Neural cell (in vitro differentiated cells): ENCODE results near the gene SCGB3A1. TPM values are rescaled to one million over a fixed set of nuclear protein-coding genes. Genes with fewer than 3 reads are reported as not detected.

Experiments
- H2AFZ ChIP-seq: fragments of 200-600, 300-800 bp; sonication (generic), shearing (Covaris generic); 2 replicates; pipeline ENCODE4 v1.6.0; 2014; ENCODE audit warnings: low read depth, mild to moderate bottlenecking, antibody characterized with exemption, low read length, moderate library complexity
- H3F3A ChIP-seq: fragments of 200-600 bp; shearing (Covaris generic); 2 replicates; pipeline ENCODE4 v1.6.1; 2016; ENCODE audit warnings: mild to moderate bottlenecking, moderate library complexity, mixed read lengths, antibody characterized with exemption, low read length; ENCODE audit not compliant: insufficient read depth, poor library complexity, severe bottlenecking
- H3K27ac ChIP-seq: fragments of 200-600, 300-800 bp; sonication (generic), shearing (Covaris generic); 2 replicates; pipeline ENCODE4 v1.5.1; 2014; ENCODE audit warnings: mild to moderate bottlenecking, low read length, moderate library complexity
- H3K27me3 ChIP-seq: fragments of 300-800, 200-600 bp; sonication (generic), shearing (Covaris generic); 2 replicates; pipeline ENCODE4 v1.6.0; 2014; ENCODE audit warnings: mild to moderate bottlenecking, low read depth, low read length, moderate library complexity; ENCODE audit not compliant: insufficient read depth
- H3K36me3 ChIP-seq: fragments of 300-800, 200-600 bp; sonication (generic), shearing (Covaris generic); 2 replicates; pipeline ENCODE4 v1.5.1; 2014; ENCODE audit warnings: mild to moderate bottlenecking, antibody characterized with exemption, low read length, moderate library complexity; ENCODE audit not compliant: insufficient read depth
- H3K4me2 ChIP-seq: fragments of 300-800, 200-600 bp; sonication (generic), shearing (Covaris generic); 2 replicates; pipeline ENCODE4 v1.6.0; 2014; ENCODE audit warnings: mild to moderate bottlenecking, low read length
- H3K4me3 ChIP-seq: fragments of 300-800, 200-600 bp; sonication (generic), shearing (Covaris generic); 2 replicates; pipeline ENCODE4 v1.5.1; 2014; ENCODE audit warnings: mild to moderate bottlenecking, low read length, moderate library complexity
- H3K79me2 ChIP-seq: fragments of 200-600 bp; shearing (Covaris generic); replicated peaks from 2 replicates; pipeline ENCODE4 v1.6.0; 2014; ENCODE audit warnings: mild to moderate bottlenecking, low read length, moderate library complexity; ENCODE audit not compliant: insufficient read depth
- H3K9ac ChIP-seq: fragments of 300-800, 200-600 bp; sonication (generic), shearing (Covaris generic); 2 replicates; pipeline ENCODE4 v1.6.1; 2016; ENCODE audit warnings: mild to moderate bottlenecking, low read length, mixed read lengths
- H3K9me2 ChIP-seq: fragments of 200-600 bp; shearing (Covaris generic); 2 replicates; pipeline ENCODE4 v1.6.1; 2016; ENCODE audit warnings: mild to moderate bottlenecking, low read length, mixed read lengths; ENCODE audit not compliant: insufficient read depth
- H3K9me3 ChIP-seq: fragments of 200-600, 300-800 bp; sonication (generic), shearing (Covaris generic); 2 replicates; pipeline ENCODE4 v1.6.1; 2016; ENCODE audit warnings: mild to moderate bottlenecking, mixed run types, low read length, moderate library complexity, mixed read lengths
- H4K20me1 ChIP-seq: fragments of 200-600 bp; shearing (Covaris generic); 2 replicates; pipeline ENCODE4 v1.6.1; 2016; ENCODE audit warnings: mild to moderate bottlenecking, mixed run types; ENCODE audit not compliant: insufficient read depth
- CTCF ChIP-seq: fragments of 450-650 bp; IDR thresholded peaks from 2 replicates; pipeline ENCODE4 v1.5.1; 2014; ENCODE audit warnings: antibody characterized with exemption, mild to moderate bottlenecking, moderate library complexity; ENCODE audit not compliant: poor library complexity, severe bottlenecking
- EP300 ChIP-seq: fragments of 450-650 bp; conservative IDR thresholded peaks from 2 replicates; pipeline ENCODE4 v1.6.1; 2014; ENCODE audit warnings: antibody characterized with exemption, mild to moderate bottlenecking, moderate library complexity; ENCODE audit not compliant: poor library complexity, severe bottlenecking
- EZH2 ChIP-seq: fragments of 200-600, 300-800 bp; shearing (Covaris generic), sonication (generic); IDR thresholded peaks from 2 replicates; pipeline ENCODE4 v1.6.1; 2014; ENCODE audit warnings: antibody characterized with exemption, low read length, borderline replicate concordance, mild to moderate bottlenecking; ENCODE audit not compliant: insufficient read depth, poor library complexity, severe bottlenecking
- MXI1 ChIP-seq: fragments of 450-650 bp; conservative IDR thresholded peaks from 2 replicates; pipeline ENCODE4 v1.6.1; 2014; ENCODE audit warnings: antibody characterized with exemption, mild to moderate bottlenecking; ENCODE audit not compliant: poor library complexity, severe bottlenecking
- POLR2AphosphoS5 ChIP-seq: IDR thresholded peaks from 2 replicates; pipeline ENCODE4 v1.6.1; 2012
- RAD21 ChIP-seq: fragments of 450-650 bp; conservative IDR thresholded peaks from 2 replicates; pipeline ENCODE4 v1.6.1; 2014; ENCODE audit warnings: antibody characterized with exemption, mild to moderate bottlenecking, moderate library complexity
- REST ChIP-seq: IDR thresholded peaks from 2 replicates; pipeline ENCODE4 v1.6.1; 2012; ENCODE audit warnings: borderline replicate concordance
- SMC3 ChIP-seq: fragments of 450-650 bp; conservative IDR thresholded peaks from 2 replicates; pipeline ENCODE4 v1.6.1; 2014; ENCODE audit warnings: antibody characterized with exemption, mild to moderate bottlenecking, moderate library complexity; ENCODE audit not compliant: poor library complexity
- TAF1 ChIP-seq: IDR thresholded peaks from 2 replicates; pipeline ENCODE4 v1.6.1; 2012; ENCODE audit warnings: low read depth
- polyA plus RNA-seq: library from polyadenylated mRNA; depleted of rRNA; stranded (reverse); fragments of >200 nt; gene quantifications from 2 replicates; pipeline ENCODE4 v1.2.3, GENCODE V29; 2014

The SCGB3A1 gene
- polyA plus RNA-seq, 1 donor from 2014 or later: not detected

- no peaks in the 10 kb centered on the region for H3K79me2 ChIP-seq
- H3K27ac ChIP-seq: no peak overlapping the region
- TF ChIP-seq SMC3 (no peak), EP300 (no peak), EZH2 (no peak), RAD21 (no peak), TAF1 (no peak), REST (no peak), MXI1 (no peak), CTCF (no peak), POLR2AphosphoS5 (no peak)
- H3K9me3 ChIP-seq: peaks cover 6% of the 10 kb centered on the region
- H3K27me3 ChIP-seq: peaks cover 27% of the 10 kb centered on the region
- no peaks in the 10 kb centered on the region for H3K36me3 ChIP-seq
- H4K20me1 ChIP-seq: no peaks in the 10 kb centered on the region
- H3K9me2 ChIP-seq: no peaks in the 10 kb centered on the region
- H3F3A ChIP-seq: no peaks in the 10 kb centered on the region
- H3K4me3 ChIP-seq: no peak overlapping the region
- no peak overlapping the region for H3K9ac ChIP-seq
- no peak overlapping the region for H3K4me2 ChIP-seq
- H2AFZ ChIP-seq: no peak overlapping the region
Measured at GRCh38 chr5:180586204-180586603, 5.1 kb downstream of the SCGB3A1 start.

GRCh38 chr5:180583738-180584137, 7.6 kb downstream of the SCGB3A1 start:
- Histone ChIP-seq H3K27ac (no peak overlapping the region), H2AFZ (no peak overlapping the region), H3K4me2 (no peak overlapping the region), H3F3A (no peaks in the 10 kb centered on the region), H3K79me2 (no peaks in the 10 kb centered on the region), H4K20me1 (no peaks in the 10 kb centered on the region), H3K36me3 (no peaks in the 10 kb centered on the region), H3K9me2 (no peaks in the 10 kb centered on the region), H3K9me3 (peaks cover 6% of the 10 kb centered on the region), H3K4me3 (no peak overlapping the region), H3K27me3 (peaks cover 6% of the 10 kb centered on the region), H3K9ac (no peak overlapping the region)
- TF ChIP-seq TAF1: no peak
- no peak for TF ChIP-seq REST
- no peak for TF ChIP-seq SMC3
- no peak for TF ChIP-seq MXI1
- TF ChIP-seq EP300: no peak
- no peak for TF ChIP-seq EZH2
- TF ChIP-seq POLR2AphosphoS5: no peak
- TF ChIP-seq RAD21: no peak
- no peak for TF ChIP-seq CTCF
